ENCODE measurements around the gene NINJ1. TPM values are rescaled to one million over a fixed set of nuclear protein-coding genes. Genes with fewer than 3 reads are reported as not detected.

The NINJ1 gene
- total and polyA plus RNA-seq, 2 donors (not counting 3 experiments of a cell fraction or from before 2014, with no cell fraction given) = 31.5 to 57.7 TPM

DNA sequence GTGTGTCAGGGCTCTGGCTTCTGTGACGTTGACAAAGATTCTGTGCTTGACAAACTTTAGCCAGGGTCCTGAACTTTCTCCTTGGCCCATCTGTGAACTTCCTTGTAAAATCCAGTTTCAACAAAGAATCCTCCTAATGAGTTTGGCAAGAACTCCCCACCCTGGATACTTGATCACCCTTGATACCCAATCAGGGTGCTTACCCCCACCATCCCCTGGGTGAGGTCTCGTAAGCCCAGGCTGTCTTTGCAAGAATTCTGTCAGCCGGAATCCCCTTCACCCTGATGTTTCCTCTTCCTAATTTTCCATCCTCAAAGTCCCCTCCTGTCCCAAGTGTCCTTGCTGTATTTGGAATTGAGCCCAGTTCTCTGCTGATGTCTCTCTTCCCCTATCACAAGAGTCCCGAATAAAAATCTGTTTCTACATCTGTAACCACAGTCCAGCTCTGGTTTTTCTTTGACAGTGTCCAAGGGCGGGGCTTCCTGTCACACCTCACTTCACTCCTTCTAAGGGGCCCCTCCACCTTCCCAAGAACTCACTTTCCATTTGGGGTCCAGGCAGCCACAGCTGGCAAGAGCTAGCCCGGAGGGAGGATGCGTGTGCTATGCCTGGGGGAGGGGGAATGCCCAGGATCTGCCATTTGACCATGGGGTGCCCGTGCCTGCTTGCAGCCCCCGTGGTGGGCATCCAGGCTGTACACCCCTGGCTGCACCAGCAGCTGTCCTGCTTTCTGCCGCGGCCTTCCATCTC lies 40.7 kb downstream of the NINJ1 start:
- Histone ChIP-seq H3K4me2 (ENCODE audit: insufficient read depth, low read length) (no peak overlapping the region), H3K79me2 (ENCODE audit: control insufficient read depth, insufficient read depth, low read length) (peaks cover 19% of the 10 kb centered on the region), H3K4me1 (ENCODE audit: control insufficient read depth, extremely low read depth, insufficient read depth, low read length) (peaks cover 26% of the 10 kb centered on the region), H4K20me1 (replicated peaks; ENCODE audit: control insufficient read depth, extremely low read depth, insufficient read depth, low read length) (no peaks in the 10 kb centered on the region), H3K9ac (replicated peaks; ENCODE audit: extremely low read depth, insufficient read depth, low read length) (no peak overlapping the region), H3K9me3 (replicated peaks; ENCODE audit: control insufficient read depth, insufficient read depth, low read length) (no peaks in the 10 kb centered on the region), H3K27ac (ENCODE audit: insufficient read depth, low read depth, low read length) (no peak overlapping the region), H3K9me1 (replicated peaks; ENCODE audit: control insufficient read depth, extremely low read depth, insufficient read depth, low read length) (no peaks in the 10 kb centered on the region), H3K27me3 (ENCODE audit: control insufficient read depth in 2 of 2, insufficient read depth in 2 of 2, low read length in 2 of 2) (no peaks in the 10 kb centered on the region), H3K36me3 (ENCODE audit: control insufficient read depth in 2 of 2, extremely low read depth in 1 of 2, insufficient read depth in 2 of 2, low read length in 2 of 2) (no peaks in the 10 kb centered on the region), H3K4me3 (replicated peaks in 1 of 3; ENCODE audit: insufficient read depth in 1 of 3, low read depth in 1 of 3, low read length in 3 of 3) (no peak overlapping the region), H2AFZ (ENCODE audit: low read depth, low read length) (no peak overlapping the region)
- FAIRE-seq = no peak
- CTCF ChIA-PET = no interaction called here
- dilution Hi-C loops (cut with MboI; ENCODE audit: extremely low pct_ligation_motif_present, low sequenced_read_pairs) = no loop called here
- POLR2A ChIA-PET = no interaction called here
- BruUV-seq (replicated peaks) = no TSS peak
- intact Hi-C loops (cut with micrococcal nuclease) = loop anchor here (5.0 to 10.0 kb wide), 3 partner anchors 36 to 1071 kb away; partner anchors contain the start of genes IPPK and SUSD3
- TF ChIP-seq MYC (IDR thresholded peaks at IDR 0.05; ENCODE audit: low read depth, low read length) (no peak), FOS (IDR thresholded peaks at IDR 0.05; ENCODE audit: borderline replicate concordance, insufficient read depth, low read length) (no peak), POLR2AphosphoS5 (IDR thresholded peaks at IDR 0.05; ENCODE audit: insufficient read depth, low read depth, low read length) (no peak), GATA2 (IDR thresholded peaks at IDR 0.05; ENCODE audit: insufficient read depth, insufficient read length, low read depth, low read length) (no peak), JUN (IDR thresholded peaks at IDR 0.05; ENCODE audit: borderline replicate concordance, insufficient read depth, insufficient read length, low read depth) (no peak), POLR2A (IDR thresholded peaks at IDR 0.05; ENCODE audit: low read depth, low read length) (no peak), EZH2 (IDR thresholded peaks at IDR 0.05; ENCODE audit: borderline replicate concordance, low read depth, low read length, severe bottlenecking) (no peak)
- TF ChIP-seq, protein P1, sequence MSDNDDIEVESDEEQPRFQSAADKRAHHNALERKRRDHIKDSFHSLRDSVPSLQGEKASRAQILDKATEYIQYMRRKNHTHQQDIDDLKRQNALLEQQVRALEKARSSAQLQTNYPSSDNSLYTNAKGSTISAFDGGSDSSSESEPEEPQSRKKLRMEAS (IDR thresholded peaks at IDR 0.05; ENCODE audit: insufficient read depth, insufficient read length) = no peak
- TF ChIP-seq, protein P2, sequence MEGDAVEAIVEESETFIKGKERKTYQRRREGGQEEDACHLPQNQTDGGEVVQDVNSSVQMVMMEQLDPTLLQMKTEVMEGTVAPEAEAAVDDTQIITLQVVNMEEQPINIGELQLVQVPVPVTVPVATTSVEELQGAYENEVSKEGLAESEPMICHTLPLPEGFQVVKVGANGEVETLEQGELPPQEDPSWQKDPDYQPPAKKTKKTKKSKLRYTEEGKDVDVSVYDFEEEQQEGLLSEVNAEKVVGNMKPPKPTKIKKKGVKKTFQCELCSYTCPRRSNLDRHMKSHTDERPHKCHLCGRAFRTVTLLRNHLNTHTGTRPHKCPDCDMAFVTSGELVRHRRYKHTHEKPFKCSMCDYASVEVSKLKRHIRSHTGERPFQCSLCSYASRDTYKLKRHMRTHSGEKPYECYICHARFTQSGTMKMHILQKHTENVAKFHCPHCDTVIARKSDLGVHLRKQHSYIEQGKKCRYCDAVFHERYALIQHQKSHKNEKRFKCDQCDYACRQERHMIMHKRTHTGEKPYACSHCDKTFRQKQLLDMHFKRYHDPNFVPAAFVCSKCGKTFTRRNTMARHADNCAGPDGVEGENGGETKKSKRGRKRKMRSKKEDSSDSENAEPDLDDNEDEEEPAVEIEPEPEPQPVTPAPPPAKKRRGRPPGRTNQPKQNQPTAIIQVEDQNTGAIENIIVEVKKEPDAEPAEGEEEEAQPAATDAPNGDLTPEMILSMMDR (IDR thresholded peaks at IDR 0.05; ENCODE audit: extremely low read depth in 1 of 2, insufficient read depth in 1 of 2, low read depth in 1 of 2, low read length in 2 of 2) = no peak
- DNase-seq (ENCODE audit: low read depth, low spot score) = no peak
